ENCODE data around the gene CLTA. TPM values are rescaled to one million over a fixed set of nuclear protein-coding genes. Genes with fewer than 3 reads are reported as not detected.
A peak's percentile ranks its signal among the peaks of the same experiment; 100 is the strongest.

CLTA gene
- polyA plus RNA-seq, 2 of the 4 experiments (the other 2 are of a cell fraction), result 291 to 312 TPM

DNA sequence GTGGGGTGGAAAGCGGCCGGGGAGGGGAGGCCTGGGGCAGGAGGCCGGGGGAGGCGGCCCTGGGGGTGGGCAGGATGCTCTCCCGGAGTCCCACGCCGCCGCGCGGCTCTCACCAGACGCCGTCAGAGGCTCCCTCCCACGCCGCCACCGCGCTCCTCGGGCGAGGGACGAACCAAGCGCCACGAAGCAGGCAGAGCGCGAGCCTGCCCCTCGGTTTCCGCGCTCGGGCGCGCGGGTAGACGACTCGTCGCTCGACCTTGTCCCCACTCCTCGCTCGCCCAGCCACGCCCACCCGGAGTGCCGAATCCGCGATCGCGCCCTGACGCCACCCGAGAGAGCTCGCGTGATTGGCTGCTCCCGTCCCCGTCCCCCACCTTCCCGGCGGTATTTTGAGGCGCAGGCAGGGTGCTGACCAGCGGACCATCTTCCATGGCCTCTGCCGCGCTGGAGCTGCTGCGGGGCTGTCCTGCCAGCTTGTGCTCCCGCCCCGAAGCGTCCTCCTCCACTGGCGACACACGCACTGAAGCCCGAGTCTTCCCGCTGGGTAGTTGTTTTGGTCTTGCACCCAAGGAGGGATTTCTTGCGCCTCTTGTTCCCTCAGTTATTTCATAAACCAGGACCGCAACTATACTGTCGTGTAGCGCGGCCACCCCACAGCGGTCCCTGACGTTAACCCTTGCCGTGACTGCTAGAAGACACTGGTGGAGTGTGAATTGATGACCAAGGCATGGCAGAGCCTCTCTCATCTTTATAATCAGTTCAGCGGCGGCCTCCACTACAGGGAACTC, 67.7 kb downstream of the CLTA start, which contains the start of gene GNE (continued):
- TF ChIP-seq GATA3 (IDR thresholded peaks at IDR 0.05; ENCODE audit: borderline replicate concordance) (no peak; the same call in none of the 2 replicates), CHD2 (IDR thresholded peaks at IDR 0.05; ENCODE audit: low read length, partially characterized antibody) (peak; percentile 19), HOXA7 (CRISPR knock-in tag; IDR thresholded peaks at IDR 0.05) (no peak), ESRRA (IDR thresholded peaks at IDR 0.05; ENCODE audit: borderline replicate concordance, low read length) (no peak), RARB (CRISPR knock-in tag; IDR thresholded peaks at IDR 0.05) (no peak), FOXS1 (CRISPR knock-in tag; IDR thresholded peaks at IDR 0.05) (no peak), RCOR1 (IDR thresholded peaks at IDR 0.05; ENCODE audit: low read depth, low read length) (no peak), ZFP36 (IDR thresholded peaks at IDR 0.05; ENCODE audit: borderline replicate concordance, partially characterized antibody) (no peak), NPAS2 (CRISPR knock-in tag; IDR thresholded peaks at IDR 0.05; ENCODE audit: borderline replicate concordance) (no peak), SMC3 (IDR thresholded peaks at IDR 0.05) (peak; percentile 6; the same call in 1 of the 3 replicates), CHD4 (IDR thresholded peaks at IDR 0.05; ENCODE audit: borderline replicate concordance) (no peak), JUN (IDR thresholded peaks at IDR 0.05) (peak; percentile 85 to 89; a peak in 3 of 5 replicates), HEYL (CRISPR knock-in tag; IDR thresholded peaks at IDR 0.05) (no peak), RNF2 (IDR thresholded peaks at IDR 0.05; ENCODE audit: borderline replicate concordance, low read depth) (no peak), RFX5 (IDR thresholded peaks at IDR 0.05) (peak; percentile 79), FOSB (CRISPR knock-in tag; IDR thresholded peaks at IDR 0.05) (no peak), FOSL2 (IDR thresholded peaks at IDR 0.05) (no peak), FOSL2 (CRISPR knock-in tag; IDR thresholded peaks at IDR 0.05) (no peak), HOXB5 (CRISPR knock-in tag; IDR thresholded peaks at IDR 0.05) (no peak), MAZ (IDR thresholded peaks at IDR 0.05; ENCODE audit: borderline replicate concordance, low read depth, low read length) (peak; percentile 71), EHF (CRISPR knock-in tag; IDR thresholded peaks at IDR 0.05) (no peak), POLR2A (IDR thresholded peaks at IDR 0.05; ENCODE audit: low read length) (peak; percentile 92), ZC3H11A (IDR thresholded peaks at IDR 0.05) (no peak), MAFK (IDR thresholded peaks at IDR 0.05; ENCODE audit: partially characterized antibody) (no peak), PHF8 (IDR thresholded peaks at IDR 0.05; ENCODE audit: borderline replicate concordance, low read depth) (peak; percentile 59; the same call in 1 of the 2 replicates), NR3C1 (IDR thresholded peaks at IDR 0.05) (no peak), HOXB13 (CRISPR knock-in tag; IDR thresholded peaks at IDR 0.05; ENCODE audit: low read depth) (no peak), NFE2L2 (conservative IDR thresholded peaks at IDR 0.05; ENCODE audit: low read length) (no peak), KDM5A (IDR thresholded peaks at IDR 0.05) (no peak), CBX2 (IDR thresholded peaks at IDR 0.05; ENCODE audit: borderline replicate concordance, low read depth) (no peak), TP53 (CRISPR knock-in tag; IDR thresholded peaks at IDR 0.05) (peak; percentile 68; the same call in 1 of the 2 replicates), EHMT2 (IDR thresholded peaks at IDR 0.05; ENCODE audit: low read depth) (no peak), POLR2AphosphoS2 (conservative IDR thresholded peaks at IDR 0.05; ENCODE audit: low read length) (no peak), JUNB (IDR thresholded peaks at IDR 0.05) (no peak)
- TF ChIP-seq, protein P1, sequence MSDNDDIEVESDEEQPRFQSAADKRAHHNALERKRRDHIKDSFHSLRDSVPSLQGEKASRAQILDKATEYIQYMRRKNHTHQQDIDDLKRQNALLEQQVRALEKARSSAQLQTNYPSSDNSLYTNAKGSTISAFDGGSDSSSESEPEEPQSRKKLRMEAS (IDR thresholded peaks at IDR 0.05), result peak; percentile 86
- TF ChIP-seq, protein P2, sequence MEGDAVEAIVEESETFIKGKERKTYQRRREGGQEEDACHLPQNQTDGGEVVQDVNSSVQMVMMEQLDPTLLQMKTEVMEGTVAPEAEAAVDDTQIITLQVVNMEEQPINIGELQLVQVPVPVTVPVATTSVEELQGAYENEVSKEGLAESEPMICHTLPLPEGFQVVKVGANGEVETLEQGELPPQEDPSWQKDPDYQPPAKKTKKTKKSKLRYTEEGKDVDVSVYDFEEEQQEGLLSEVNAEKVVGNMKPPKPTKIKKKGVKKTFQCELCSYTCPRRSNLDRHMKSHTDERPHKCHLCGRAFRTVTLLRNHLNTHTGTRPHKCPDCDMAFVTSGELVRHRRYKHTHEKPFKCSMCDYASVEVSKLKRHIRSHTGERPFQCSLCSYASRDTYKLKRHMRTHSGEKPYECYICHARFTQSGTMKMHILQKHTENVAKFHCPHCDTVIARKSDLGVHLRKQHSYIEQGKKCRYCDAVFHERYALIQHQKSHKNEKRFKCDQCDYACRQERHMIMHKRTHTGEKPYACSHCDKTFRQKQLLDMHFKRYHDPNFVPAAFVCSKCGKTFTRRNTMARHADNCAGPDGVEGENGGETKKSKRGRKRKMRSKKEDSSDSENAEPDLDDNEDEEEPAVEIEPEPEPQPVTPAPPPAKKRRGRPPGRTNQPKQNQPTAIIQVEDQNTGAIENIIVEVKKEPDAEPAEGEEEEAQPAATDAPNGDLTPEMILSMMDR (IDR thresholded peaks at IDR 0.05), result no peak
- TF ChIP-seq, protein P3, sequence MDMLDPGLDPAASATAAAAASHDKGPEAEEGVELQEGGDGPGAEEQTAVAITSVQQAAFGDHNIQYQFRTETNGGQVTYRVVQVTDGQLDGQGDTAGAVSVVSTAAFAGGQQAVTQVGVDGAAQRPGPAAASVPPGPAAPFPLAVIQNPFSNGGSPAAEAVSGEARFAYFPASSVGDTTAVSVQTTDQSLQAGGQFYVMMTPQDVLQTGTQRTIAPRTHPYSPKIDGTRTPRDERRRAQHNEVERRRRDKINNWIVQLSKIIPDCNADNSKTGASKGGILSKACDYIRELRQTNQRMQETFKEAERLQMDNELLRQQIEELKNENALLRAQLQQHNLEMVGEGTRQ (IDR thresholded peaks at IDR 0.05), result no peak
- TF ChIP-seq, protein P4, sequence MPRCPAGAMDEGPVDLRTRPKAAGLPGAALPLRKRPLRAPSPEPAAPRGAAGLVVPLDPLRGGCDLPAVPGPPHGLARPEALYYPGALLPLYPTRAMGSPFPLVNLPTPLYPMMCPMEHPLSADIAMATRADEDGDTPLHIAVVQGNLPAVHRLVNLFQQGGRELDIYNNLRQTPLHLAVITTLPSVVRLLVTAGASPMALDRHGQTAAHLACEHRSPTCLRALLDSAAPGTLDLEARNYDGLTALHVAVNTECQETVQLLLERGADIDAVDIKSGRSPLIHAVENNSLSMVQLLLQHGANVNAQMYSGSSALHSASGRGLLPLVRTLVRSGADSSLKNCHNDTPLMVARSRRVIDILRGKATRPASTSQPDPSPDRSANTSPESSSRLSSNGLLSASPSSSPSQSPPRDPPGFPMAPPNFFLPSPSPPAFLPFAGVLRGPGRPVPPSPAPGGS (IDR thresholded peaks at IDR 0.05), result peak; percentile 74; the same call in 2 of the 3 replicates

Measured in A549 (cell line).